ENCODE measurements around the gene SPATA45. TPM values are rescaled to one million over a fixed set of nuclear protein-coding genes. Genes with fewer than 3 reads are reported as not detected.

SPATA45 gene
- total and polyA plus RNA-seq, 2 donors (not counting 1 experiment from before 2014, with no cell fraction given) = 0.64 TPM; not detected in 1

- H2AFZ ChIP-seq (ENCODE audit: insufficient read depth, low read depth, low read length, poor library complexity, severe bottlenecking) = no peak overlapping the region
- no peak overlapping the region for H3K4me2 ChIP-seq (replicated peaks; ENCODE audit: low read depth, low read length, poor library complexity, severe bottlenecking)
- intact Hi-C loops (cut with micrococcal nuclease) = no loop called here
- Mint-ChIP-seq H3K4me3 (no peak overlapping the region), H3K27me3 (no peaks in the 10 kb centered on the region), H3K27ac (peak overlapping the region; percentile 26), H3K4me1 (peaks cover 11% of the 10 kb centered on the region), H3K9me3 (ENCODE audit: insufficient read depth) (peaks cover 9% of the 10 kb centered on the region)
- H3K79me2 ChIP-seq (ENCODE audit: control insufficient read depth, insufficient read depth, low read length) = no peaks in the 10 kb centered on the region
- TF ChIP-seq CTCF (IDR thresholded peaks at IDR 0.05) (no peak), EZH2 (IDR thresholded peaks at IDR 0.05; ENCODE audit: borderline replicate concordance, insufficient read depth, low read depth, low read length, poor library complexity, severe bottlenecking) (no peak)
- ChIA-PET CTCF (no interaction called here), POLR2A (interaction anchor here (0.7 kb wide), 1 partner anchor 31 kb away, joined by 6 read pairs; no protein-coding TSS in a partner anchor)
- DNase-seq (no peak), ATAC-seq (ENCODE audit: low read depth) (no peak)
- no peaks in the 10 kb centered on the region for H4K20me1 ChIP-seq (ENCODE audit: control insufficient read depth, insufficient read depth, low read length, poor library complexity, severe bottlenecking)
- H3K9me3 ChIP-seq (ENCODE audit: control extremely low read depth in 1 of 3, control insufficient read depth in 2 of 3, insufficient read depth in 1 of 3, low read length in 2 of 3) = peaks cover 3 to 30% (median 11%) of the 10 kb centered on the region in 3 donors
- H3K4me1 ChIP-seq (ENCODE audit: control insufficient read depth in 2 of 2, insufficient read depth in 2 of 2, low read length in 2 of 2) = peaks cover 7 to 10% of the 10 kb centered on the region in 2 donors
- no peaks in the 10 kb centered on the region for H3K36me3 ChIP-seq (replicated peaks in 1 of 2; ENCODE audit: control extremely low read depth in 1 of 2, control insufficient read depth in 1 of 2, extremely low read depth in 1 of 2, insufficient read depth in 2 of 2, low read length in 1 of 2)
- H3K4me3 ChIP-seq (ENCODE audit: control extremely low read depth in 1 of 5, extremely low read depth in 1 of 5, insufficient read depth in 1 of 5, low read depth in 2 of 5, low read length in 4 of 5) = no peak overlapping the region
- over 99% methylated on average over 15 of the region's 16 CpGs for WGBS (ENCODE audit: insufficient coverage)
- H3K9ac ChIP-seq (ENCODE audit: low read length) = no peak overlapping the region
- no peaks in the 10 kb centered on the region for H3K27me3 ChIP-seq (replicated peaks in 1 of 4; ENCODE audit: control extremely low read depth in 1 of 4, control insufficient read depth in 3 of 4, insufficient read depth in 4 of 4, low read length in 3 of 4)
- no peak overlapping the region for H3K27ac ChIP-seq (ENCODE audit: low read length in 2 of 2)
These were observed 23.2 kb downstream of the SPATA45 start for GRCh38 chr1:212824201-212824600.

GRCh38 chr1:212822956-212823355, 24.5 kb downstream of the SPATA45 start:
- intact Hi-C loops (cut with micrococcal nuclease) = no loop called here
- CTCF ChIA-PET = no interaction called here
- no peak for TF ChIP-seq CTCF (IDR thresholded peaks at IDR 0.05)
- TF ChIP-seq EZH2 (IDR thresholded peaks at IDR 0.05; ENCODE audit: borderline replicate concordance, insufficient read depth, low read depth, low read length, poor library complexity, severe bottlenecking) = no peak
- DNase-seq (no peak), ATAC-seq (ENCODE audit: low read depth) (no peak)
- POLR2A ChIA-PET = no interaction called here
- Histone ChIP-seq H3K9me3 (ENCODE audit: control extremely low read depth in 1 of 3, control insufficient read depth in 2 of 3, insufficient read depth in 1 of 3, low read length in 2 of 3) (peaks cover 3 to 30% (median 11%) of the 10 kb centered on the region in 3 donors), H4K20me1 (ENCODE audit: control insufficient read depth, insufficient read depth, low read length, poor library complexity, severe bottlenecking) (no peaks in the 10 kb centered on the region), H3K4me1 (ENCODE audit: control insufficient read depth in 2 of 2, insufficient read depth in 2 of 2, low read length in 2 of 2) (peaks cover 8 to 12% of the 10 kb centered on the region in 2 donors), H3K27ac (ENCODE audit: low read length in 2 of 2) (no peak overlapping the region), H3K4me2 (replicated peaks; ENCODE audit: low read depth, low read length, poor library complexity, severe bottlenecking) (no peak overlapping the region), H3K79me2 (ENCODE audit: control insufficient read depth, insufficient read depth, low read length) (no peaks in the 10 kb centered on the region), H3K27me3 (replicated peaks in 1 of 4; ENCODE audit: control extremely low read depth in 1 of 4, control insufficient read depth in 3 of 4, insufficient read depth in 4 of 4, low read length in 3 of 4) (no peaks in the 10 kb centered on the region), H3K36me3 (replicated peaks in 1 of 2; ENCODE audit: control extremely low read depth in 1 of 2, control insufficient read depth in 1 of 2, extremely low read depth in 1 of 2, insufficient read depth in 2 of 2, low read length in 1 of 2) (no peaks in the 10 kb centered on the region), H2AFZ (ENCODE audit: insufficient read depth, low read depth, low read length, poor library complexity, severe bottlenecking) (no peak overlapping the region), H3K4me3 (ENCODE audit: control extremely low read depth in 1 of 5, extremely low read depth in 1 of 5, insufficient read depth in 1 of 5, low read depth in 2 of 5, low read length in 4 of 5) (no peak overlapping the region), H3K9ac (ENCODE audit: low read length) (no peak overlapping the region)
- 100% methylated on average over 3 of the region's 3 CpGs for WGBS (ENCODE audit: insufficient coverage)
- peaks cover 9% of the 10 kb centered on the region for H3K9me3 Mint-ChIP-seq (ENCODE audit: insufficient read depth)
- H3K27me3 Mint-ChIP-seq = no peaks in the 10 kb centered on the region
- no peak overlapping the region for H3K4me3 Mint-ChIP-seq
- H3K4me1 Mint-ChIP-seq = peaks cover 13% of the 10 kb centered on the region
- H3K27ac Mint-ChIP-seq = no peak overlapping the region
